CD4-positive, alpha-beta T cell treated with Interleukin-17A for 4 hours (primary cell): Measurements from ENCODE around the gene ME1.
A peak's percentile ranks its signal among the peaks of the same experiment; 100 is the strongest.
"Not testable (repeated sequence)": the region's sequence is repeated elsewhere in the genome, so short reads cannot be mapped to it uniquely, and the experiment has no call there.

Source experiments
- DNase-seq: peaks from one replicate; pipeline ENCODE4 v3.0.0-alpha.2; 2020; ENCODE audit warnings: mixed read lengths

Gene ME1

GRCh38 chr6:83430611-83431544, at the start of gene ME1:
Gene ME1 (minus strand): TSS chr6:83431051. CDS start chr6:83430954, 97 bp downstream.
- peak; percentile 16 for DNase-seq

GRCh38 chr6:83480470-83480869, 49.6 kb upstream of the ME1 start:
- no peak for DNase-seq

- no peak for DNase-seq
Measured at GRCh38 chr6:83479389-83479788, 48.5 kb upstream of the ME1 start.

- DNase-seq = no peak
Measured at GRCh38 chr6:83476971-83477370, 46.1 kb upstream of the ME1 start.

GRCh38 chr6:83474309-83474708, 43.5 kb upstream of the ME1 start:
- DNase-seq = no peak

- no peak for DNase-seq
Measured at GRCh38 chr6:83472767-83473166, 41.9 kb upstream of the ME1 start.

- DNase-seq = no peak
Measured at GRCh38 chr6:83470587-83470986, 39.7 kb upstream of the ME1 start.

- no peak for DNase-seq
Measured at GRCh38 chr6:83470001-83470400, 39.1 kb upstream of the ME1 start.

- no peak for DNase-seq
Measured at GRCh38 chr6:83467620-83468036, 36.8 kb upstream of the ME1 start.

GRCh38 chr6:83466328-83466727, 35.5 kb upstream of the ME1 start:
- no peak for DNase-seq

- no peak for DNase-seq
Measured at GRCh38 chr6:83464381-83465140, 33.7 kb upstream of the ME1 start.

GRCh38 chr6:83463886-83464285, 33.0 kb upstream of the ME1 start:
- DNase-seq = no peak

- no peak for DNase-seq
Measured at GRCh38 chr6:83462524-83462923, 31.7 kb upstream of the ME1 start.

- no peak for DNase-seq
Measured at GRCh38 chr6:83461438-83461837, 30.6 kb upstream of the ME1 start.

GRCh38 chr6:83459663-83460062, 28.8 kb upstream of the ME1 start:
- DNase-seq = no peak

- DNase-seq = not testable (repeated sequence)
Measured at GRCh38 chr6:83450015-83450414, 19.2 kb upstream of the ME1 start.

- not testable (repeated sequence) for DNase-seq
Measured at GRCh38 chr6:83444086-83444699, 13.3 kb upstream of the ME1 start.

- no peak for DNase-seq
Measured at GRCh38 chr6:83443516-83443915, 12.7 kb upstream of the ME1 start.

- DNase-seq = no peak
Measured at GRCh38 chr6:83442752-83443151, 11.9 kb upstream of the ME1 start.

- DNase-seq = no peak
Measured at GRCh38 chr6:83439201-83439600, 8.3 kb upstream of the ME1 start.

GRCh38 chr6:83436674-83437073, 5.8 kb upstream of the ME1 start:
- no peak for DNase-seq

GRCh38 chr6:83433177-83433576, 2.3 kb upstream of the ME1 start:
- DNase-seq = no peak

GRCh38 chr6:83432636-83433035, 1.8 kb upstream of the ME1 start:
- no peak for DNase-seq
